OCI-LY3 (cell line): ENCODE measurements around the gene ZP2.
"Not testable (repeated sequence)": the region's sequence is repeated elsewhere in the genome, so short reads cannot be mapped to it uniquely, and the experiment has no call there.

Experiments
- H2AFZ ChIP-seq: fragments of 200-600, 300-600 bp; shearing (Covaris generic); 2 replicates; pipeline ENCODE4 v1.6.0; 2014; ENCODE audit warnings: antibody characterized with exemption, low read depth, low read length
- H3K27ac ChIP-seq: fragments of 200-600, 300-600 bp; sonication (generic); 2 replicates; pipeline ENCODE4 v1.5.1; 2014; ENCODE audit warnings: mild to moderate bottlenecking, low read length, moderate library complexity, mixed read lengths
- H3K27me3 ChIP-seq: fragments of 200-600, 300-600 bp; sonication (generic); 2 replicates; pipeline ENCODE4 v1.6.1; 2014; ENCODE audit warnings: low read depth, low read length, mixed read lengths
- H3K36me3 ChIP-seq: fragments of 200-600, 300-600 bp; sonication (generic); replicated peaks from 2 replicates; pipeline ENCODE3; 2014; ENCODE audit warnings: low read depth, low read length, mixed read lengths
- H3K4me1 ChIP-seq: fragments of 300-600, 200-600 bp; sonication (generic); 2 replicates; pipeline ENCODE4 v1.6.1; 2014; ENCODE audit warnings: low read length, mixed read lengths
- H3K4me2 ChIP-seq: fragments of 200-600, 300-600 bp; sonication (generic); 2 replicates; pipeline ENCODE4 v1.6.1; 2014; ENCODE audit warnings: low read length, mixed read lengths
- H3K4me3 ChIP-seq: fragments of 300-600, 200-600 bp; sonication (generic); 2 replicates; pipeline ENCODE4 v1.5.1; 2014; ENCODE audit warnings: antibody characterized with exemption, mild to moderate bottlenecking, low read length, moderate library complexity
- H3K79me2 ChIP-seq: fragments of 300-600, 200-600 bp; shearing (Covaris generic); 2 replicates; pipeline ENCODE4 v1.6.1; 2014; ENCODE audit warnings: mild to moderate bottlenecking, low read length, mixed read lengths
- H3K9ac ChIP-seq: fragments of 300-600, 200-600 bp; shearing (Covaris generic); 2 replicates; pipeline ENCODE4 v1.6.0; 2014; ENCODE audit warnings: mild to moderate bottlenecking, low read length, moderate library complexity
- H3K9me3 ChIP-seq: fragments of 200-600, 300-600 bp; shearing (Covaris generic); 2 replicates; pipeline ENCODE4 v1.6.1; 2014; ENCODE audit warnings: low read length, mixed read lengths; ENCODE audit not compliant: insufficient read depth
- H4K20me1 ChIP-seq: fragments of 200-600, 300-600 bp; sonication (generic); 2 replicates; pipeline ENCODE4 v1.6.1; 2016; ENCODE audit warnings: low read length, mixed read lengths; ENCODE audit not compliant: insufficient read depth
- EZH2phosphoT487 ChIP-seq: fragments of 200-600 bp; shearing (Covaris generic); IDR thresholded peaks from 2 replicates; pipeline ENCODE4 v1.6.1; 2018; ENCODE audit warnings: antibody characterized with exemption, mixed run types, low read depth
- TF ChIP-seq, protein P1 (sequence below): fragments of 200-600, 300-600 bp; sonication (generic); IDR thresholded peaks from 2 replicates; pipeline ENCODE4 v1.5.1; 2014; ENCODE audit warnings: antibody characterized with exemption, low read length, low read depth

The ZP2 gene

DNA sequence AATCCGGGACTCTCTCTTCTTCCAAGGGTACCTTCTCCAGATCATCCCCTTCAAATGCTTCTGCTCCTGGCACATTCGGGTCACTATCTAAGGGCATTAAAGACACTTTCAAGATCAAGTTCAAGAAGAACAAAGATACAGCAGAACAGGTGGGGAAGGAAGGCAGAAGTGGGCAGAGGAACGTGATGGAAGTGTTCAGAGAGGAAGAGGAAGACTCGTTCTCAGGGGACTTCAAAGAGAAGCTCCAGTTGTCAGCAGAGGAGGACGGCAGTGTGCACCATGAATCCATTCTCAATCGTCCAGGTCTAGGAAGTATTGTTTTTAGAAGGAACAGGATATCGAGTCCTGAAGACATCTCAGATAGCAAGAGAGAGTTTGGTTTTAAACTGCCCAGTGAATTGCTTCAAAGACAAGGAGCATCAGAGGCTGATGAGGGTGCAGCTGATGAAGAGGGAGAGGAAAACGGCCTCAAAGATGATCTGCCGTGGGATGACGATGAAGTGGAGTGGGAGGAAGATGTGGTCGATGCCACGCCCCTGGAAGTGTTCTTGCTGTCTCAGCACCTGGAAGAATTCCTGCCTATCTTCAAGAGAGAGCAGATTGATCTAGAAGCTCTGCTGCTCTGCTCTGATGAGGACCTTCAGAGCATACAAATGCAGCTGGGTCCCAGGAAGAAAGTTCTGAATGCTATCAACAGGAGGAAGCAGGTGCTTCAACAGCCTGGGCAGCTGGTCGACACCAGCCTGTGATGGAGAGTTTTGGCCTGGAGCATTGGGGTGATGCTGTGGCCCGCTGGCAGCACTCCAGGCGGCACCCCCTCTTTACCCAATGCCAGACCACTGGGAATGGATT is 38.9 kb upstream of the ZP2 start:
- Histone ChIP-seq H3K4me1 (peaks cover 6% of the 10 kb centered on the region), H3K27ac (no peak overlapping the region), H3K9ac (no peak overlapping the region), H3K36me3 (no peaks in the 10 kb centered on the region), H3K79me2 (no peaks in the 10 kb centered on the region), H3K9me3 (no peaks in the 10 kb centered on the region), H2AFZ (no peak overlapping the region), H3K27me3 (peaks cover 40% of the 10 kb centered on the region), H3K4me3 (no peak overlapping the region), H3K4me2 (0 out of 2 replicates have a peak overlapping the region, but pooled peaks have one; percentile 14), H4K20me1 (no peaks in the 10 kb centered on the region)
- TF ChIP-seq EZH2phosphoT487 = no peak
- TF ChIP-seq, protein P1, sequence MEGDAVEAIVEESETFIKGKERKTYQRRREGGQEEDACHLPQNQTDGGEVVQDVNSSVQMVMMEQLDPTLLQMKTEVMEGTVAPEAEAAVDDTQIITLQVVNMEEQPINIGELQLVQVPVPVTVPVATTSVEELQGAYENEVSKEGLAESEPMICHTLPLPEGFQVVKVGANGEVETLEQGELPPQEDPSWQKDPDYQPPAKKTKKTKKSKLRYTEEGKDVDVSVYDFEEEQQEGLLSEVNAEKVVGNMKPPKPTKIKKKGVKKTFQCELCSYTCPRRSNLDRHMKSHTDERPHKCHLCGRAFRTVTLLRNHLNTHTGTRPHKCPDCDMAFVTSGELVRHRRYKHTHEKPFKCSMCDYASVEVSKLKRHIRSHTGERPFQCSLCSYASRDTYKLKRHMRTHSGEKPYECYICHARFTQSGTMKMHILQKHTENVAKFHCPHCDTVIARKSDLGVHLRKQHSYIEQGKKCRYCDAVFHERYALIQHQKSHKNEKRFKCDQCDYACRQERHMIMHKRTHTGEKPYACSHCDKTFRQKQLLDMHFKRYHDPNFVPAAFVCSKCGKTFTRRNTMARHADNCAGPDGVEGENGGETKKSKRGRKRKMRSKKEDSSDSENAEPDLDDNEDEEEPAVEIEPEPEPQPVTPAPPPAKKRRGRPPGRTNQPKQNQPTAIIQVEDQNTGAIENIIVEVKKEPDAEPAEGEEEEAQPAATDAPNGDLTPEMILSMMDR = no peak

DNA sequence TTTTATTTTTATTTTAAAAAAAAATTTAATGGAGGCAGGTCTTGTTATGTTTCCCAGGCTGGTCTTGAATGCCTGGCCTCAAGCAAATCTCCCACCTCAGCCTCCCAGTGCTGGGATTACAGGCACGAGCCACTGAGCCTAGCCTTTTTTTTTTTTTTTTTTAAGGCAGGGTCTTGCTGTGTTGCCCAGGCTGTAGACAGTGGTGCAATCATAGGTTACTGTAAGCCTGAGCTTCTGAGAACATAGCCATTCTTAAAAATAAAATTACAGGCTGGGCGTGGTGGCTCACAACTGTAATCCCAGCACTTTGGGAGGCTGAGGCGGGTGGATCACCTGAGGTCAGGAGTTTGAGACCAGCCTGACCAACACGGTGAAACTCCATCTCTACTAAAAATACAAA is 36.8 kb upstream of the ZP2 start:
- H3K4me1 ChIP-seq, H3K9ac ChIP-seq, H3K9me3 ChIP-seq, H3K36me3 ChIP-seq, H2AFZ ChIP-seq, H3K4me2 ChIP-seq, H4K20me1 ChIP-seq, H3K27ac ChIP-seq, H3K4me3 ChIP-seq, H3K79me2 ChIP-seq: not testable (repeated sequence)
- peaks cover 35% of the 10 kb centered on the region for H3K27me3 ChIP-seq

DNA sequence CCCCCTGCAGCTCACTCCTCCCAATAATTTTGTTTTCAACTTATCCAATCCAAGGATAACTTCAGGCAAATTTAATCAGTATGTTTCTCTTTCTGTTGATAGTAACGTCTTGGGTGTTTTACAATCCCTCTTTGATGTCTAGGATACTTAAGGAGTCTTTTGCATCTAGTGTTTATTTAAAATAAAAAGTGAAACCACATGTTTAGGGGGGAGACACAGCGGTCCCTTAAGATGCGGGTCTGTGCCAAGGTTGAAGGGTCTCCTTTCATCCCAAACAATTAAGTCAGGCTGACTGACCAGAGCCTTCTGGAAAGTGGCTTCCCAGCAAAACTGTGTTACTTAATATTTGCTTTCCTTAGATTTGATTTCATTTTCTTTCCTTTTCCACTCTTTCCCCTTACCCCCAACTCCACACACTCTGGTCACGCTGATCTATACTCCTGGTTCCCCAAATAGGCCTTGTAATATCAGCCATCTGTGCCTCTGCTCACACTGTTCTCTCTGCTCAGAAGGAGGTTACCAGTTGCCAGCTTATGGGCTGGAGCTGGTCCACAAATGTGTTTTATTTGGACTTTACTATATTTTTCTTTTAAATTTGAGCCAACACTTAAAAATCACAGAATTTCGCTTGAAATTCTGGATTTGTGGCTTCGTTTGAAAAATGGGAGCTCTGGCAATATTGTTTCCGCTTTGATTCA is 33.3 kb upstream of the ZP2 start:
- H2AFZ ChIP-seq = no peak overlapping the region
- H3K27ac ChIP-seq = no peak overlapping the region
- no peaks in the 10 kb centered on the region for H3K36me3 ChIP-seq
- no peaks in the 10 kb centered on the region for H3K4me1 ChIP-seq
- H3K79me2 ChIP-seq = no peaks in the 10 kb centered on the region
- H4K20me1 ChIP-seq = no peaks in the 10 kb centered on the region
- no peak overlapping the region for H3K4me2 ChIP-seq
- H3K27me3 ChIP-seq = peaks cover 18% of the 10 kb centered on the region; the same call in 1 of the 2 replicates
- H3K9me3 ChIP-seq = no peaks in the 10 kb centered on the region
- no peak overlapping the region for H3K9ac ChIP-seq
- TF ChIP-seq, protein P1 = no peak
- no peak for TF ChIP-seq EZH2phosphoT487
- no peak overlapping the region for H3K4me3 ChIP-seq

DNA sequence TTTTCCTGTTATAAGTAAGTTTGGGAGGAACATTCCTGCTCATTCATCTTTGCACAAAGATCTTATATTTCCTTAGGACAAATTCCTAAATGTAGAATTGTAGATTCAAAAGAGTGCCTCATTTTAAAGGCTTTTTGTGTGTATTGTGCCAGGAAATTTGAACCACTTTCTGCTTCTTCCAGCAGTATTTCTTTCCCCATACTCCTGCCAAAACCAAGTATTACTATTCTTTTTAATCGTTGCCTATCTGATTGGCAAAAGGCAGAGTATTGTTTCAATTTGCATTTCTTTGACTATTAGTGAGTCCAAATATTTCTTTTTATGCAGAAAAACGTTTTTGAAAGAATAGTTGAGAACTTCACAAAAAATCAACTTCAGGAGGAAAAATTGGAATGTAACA is 31.4 kb upstream of the ZP2 start:
- Histone ChIP-seq H4K20me1 (no peaks in the 10 kb centered on the region), H3K9me3 (no peaks in the 10 kb centered on the region), H3K27ac (no peak overlapping the region), H3K4me2 (no peak overlapping the region), H3K79me2 (no peaks in the 10 kb centered on the region), H3K9ac (no peak overlapping the region), H3K4me1 (no peaks in the 10 kb centered on the region), H3K36me3 (no peaks in the 10 kb centered on the region), H3K4me3 (no peak overlapping the region), H3K27me3 (peaks cover 7% of the 10 kb centered on the region; the same call in 1 of the 2 replicates), H2AFZ (no peak overlapping the region)
- TF ChIP-seq, protein P1 = no peak
- no peak for TF ChIP-seq EZH2phosphoT487
